Osteocyte (in vitro differentiated cells): ENCODE measurements around the gene GNAQ. TPM values are rescaled to one million over a fixed set of nuclear protein-coding genes. Genes with fewer than 3 reads are reported as not detected.

Source experiments
- DNase-seq: peaks from one replicate; pipeline ENCODE4 v3.0.0; 2021; ENCODE audit warnings: mixed read lengths; ENCODE audit not compliant: unreplicated experiment; ENCODE audit errors: extremely low spot score
- H3K27ac Mint-ChIP-seq: one replicate; pipeline ENCODE4 v1.8.0; 2021; ENCODE audit warnings: mild to moderate bottlenecking, mixed read lengths; ENCODE audit not compliant: unreplicated experiment
- H3K27me3 Mint-ChIP-seq: one replicate; pipeline ENCODE4 v1.8.0; 2021; ENCODE audit warnings: mixed read lengths; ENCODE audit not compliant: unreplicated experiment
- H3K36me3 Mint-ChIP-seq: one replicate; pipeline ENCODE4 v1.8.0; 2021; ENCODE audit warnings: mixed read lengths; ENCODE audit not compliant: unreplicated experiment
- H3K4me1 Mint-ChIP-seq: one replicate; pipeline ENCODE4 v1.8.0; 2021; ENCODE audit warnings: mixed read lengths; ENCODE audit not compliant: unreplicated experiment
- H3K4me3 Mint-ChIP-seq: one replicate; pipeline ENCODE4 v1.8.0; 2021; ENCODE audit warnings: mild to moderate bottlenecking, moderate library complexity, mixed read lengths; ENCODE audit not compliant: unreplicated experiment
- H3K9me3 Mint-ChIP-seq: one replicate; pipeline ENCODE4 v1.8.0; 2021; ENCODE audit warnings: mixed read lengths; ENCODE audit not compliant: unreplicated experiment
- CTCF ChIP-seq: fragments of 200-600 bp; sonication (generic); IDR thresholded peaks from 2 replicates; pipeline ENCODE4 v1.5.0; 2021; ENCODE audit warnings: antibody characterized with exemption, mild to moderate bottlenecking, moderate library complexity
- total RNA-seq: library from RNA; stranded (reverse); gene quantifications from 2 replicates; pipeline ENCODE4 v1.2.1, GENCODE V29; 2021

GNAQ gene
- total RNA-seq, 1 donor from 2014 or later, result 65.9 TPM

DNA sequence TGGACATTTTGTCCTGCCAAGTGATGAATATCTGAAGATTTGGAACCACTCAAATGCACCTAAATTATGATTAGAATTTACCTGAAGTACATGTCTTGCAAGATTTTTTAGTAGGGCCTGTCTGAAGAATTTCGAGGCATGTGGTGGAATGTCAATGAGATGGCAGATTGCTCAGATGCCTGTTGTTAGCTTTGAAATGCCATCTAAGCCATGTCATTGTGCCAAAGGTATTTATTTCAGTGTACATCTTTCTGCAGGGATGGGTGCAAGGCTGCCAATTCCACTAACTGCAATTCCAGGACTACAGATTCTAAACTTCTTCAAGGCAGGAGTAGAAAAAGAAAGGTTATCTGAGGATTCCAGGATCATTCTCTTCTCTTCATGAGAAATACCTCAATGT is 9.1 kb upstream of the GNAQ start:
- peaks cover 2% of the 10 kb centered on the region for H3K4me1 Mint-ChIP-seq
- TF ChIP-seq CTCF, result no peak
- no peak for DNase-seq
- H3K4me3 Mint-ChIP-seq, result no peak overlapping the region
- H3K27ac Mint-ChIP-seq, result no peak overlapping the region
- H3K9me3 Mint-ChIP-seq, result no peaks in the 10 kb centered on the region
- peaks cover 4% of the 10 kb centered on the region for H3K27me3 Mint-ChIP-seq
- no peaks in the 10 kb centered on the region for H3K36me3 Mint-ChIP-seq

DNA sequence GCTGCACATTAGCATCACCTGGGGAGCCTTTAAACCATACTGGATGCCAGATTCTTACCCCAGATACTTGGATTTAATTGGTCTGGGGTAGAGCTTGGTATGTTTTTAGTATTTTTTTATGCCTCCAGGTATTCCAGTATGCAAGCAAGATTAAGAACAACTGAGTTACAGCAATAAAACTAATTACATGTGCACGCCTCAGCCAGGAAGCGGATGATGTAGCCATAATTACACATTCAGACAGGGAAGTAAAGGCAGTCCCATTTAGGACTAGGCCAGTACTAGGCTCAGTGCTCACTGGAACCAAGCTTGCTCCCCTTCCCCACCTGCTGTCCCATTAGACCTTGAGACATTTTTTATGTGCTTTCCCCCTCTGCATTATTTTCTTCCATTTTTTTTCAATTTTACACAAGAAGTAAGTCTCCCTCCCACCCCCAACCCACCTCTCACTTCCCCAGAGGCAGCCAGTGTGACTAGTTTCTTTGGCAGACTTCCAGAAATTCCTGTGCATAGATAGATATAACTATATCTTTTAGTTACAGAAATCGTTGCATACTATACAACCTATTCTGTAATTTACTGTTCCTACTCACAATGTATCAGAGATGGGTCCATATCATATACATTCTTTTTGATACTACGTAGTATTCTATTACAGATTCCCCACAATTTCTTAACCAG is 7.1 kb upstream of the GNAQ start:
- H3K27me3 Mint-ChIP-seq, result no peaks in the 10 kb centered on the region
- no peak overlapping the region for H3K27ac Mint-ChIP-seq
- TF ChIP-seq CTCF, result no peak
- DNase-seq, result no peak
- peaks cover 7% of the 10 kb centered on the region for H3K4me1 Mint-ChIP-seq
- no peak overlapping the region for H3K4me3 Mint-ChIP-seq
- no peaks in the 10 kb centered on the region for H3K36me3 Mint-ChIP-seq
- H3K9me3 Mint-ChIP-seq, result no peaks in the 10 kb centered on the region

GRCh38 chr9:78035383-78035993 is 3.9 kb upstream of the GNAQ start:
- H3K27ac Mint-ChIP-seq, result no peak overlapping the region
- peak; percentile 89 for TF ChIP-seq CTCF
- H3K36me3 Mint-ChIP-seq, result no peaks in the 10 kb centered on the region
- H3K27me3 Mint-ChIP-seq, result no peaks in the 10 kb centered on the region
- H3K4me3 Mint-ChIP-seq, result no peak overlapping the region
- peaks cover 17% of the 10 kb centered on the region for H3K4me1 Mint-ChIP-seq
- DNase-seq, result no peak
- H3K9me3 Mint-ChIP-seq, result no peaks in the 10 kb centered on the region

- Mint-ChIP-seq H3K36me3 (no peaks in the 10 kb centered on the region), H3K4me3 (no peak overlapping the region), H3K9me3 (no peaks in the 10 kb centered on the region), H3K27ac (no peak overlapping the region), H3K4me1 (peaks cover 27% of the 10 kb centered on the region), H3K27me3 (no peaks in the 10 kb centered on the region)
- no peak for TF ChIP-seq CTCF
- DNase-seq, result no peak
Measured at GRCh38 chr9:78033870-78034269, 2.3 kb upstream of the GNAQ start.

GRCh38 chr9:78032730-78033457 is 1.3 kb upstream of the GNAQ start:
- H3K4me1 Mint-ChIP-seq, result peaks cover 33% of the 10 kb centered on the region
- no peak for TF ChIP-seq CTCF

More at GRCh38 chr9:78032730-78033457, 1.3 kb upstream of the GNAQ start:
- no peak for DNase-seq
- peak overlapping the region; percentile 90 for H3K4me3 Mint-ChIP-seq
- H3K9me3 Mint-ChIP-seq, result no peaks in the 10 kb centered on the region
- H3K27me3 Mint-ChIP-seq, result no peaks in the 10 kb centered on the region
- H3K27ac Mint-ChIP-seq, result peak overlapping the region; percentile 96
- H3K36me3 Mint-ChIP-seq, result no peaks in the 10 kb centered on the region
